Uterus (tissue), 2 donors: ENCODE results near the gene PLD5.

Experiments
- POLR2A ChIP-seq, 2 donors: fragments of 450-650 bp; IDR thresholded peaks; one replicate each; pipeline ENCODE4 v1.6.1; 2016; ENCODE audit warnings: antibody characterized with exemption in 2 of 2, mild to moderate bottlenecking in 1 of 2, moderate library complexity in 1 of 2
- TF ChIP-seq, protein P1 (sequence below), 4 experiments: fragments of 200-600 bp in 2 of 4; fragments of 450-650 bp in 2 of 4; sonication (generic) in 2 of 4; IDR thresholded peaks; one replicate each; pipeline ENCODE4 v1.5.1; 2016 to 2019; ENCODE audit warnings: antibody characterized with exemption in 4 of 4, mild to moderate bottlenecking in 2 of 4, moderate library complexity in 1 of 4

DNA sequence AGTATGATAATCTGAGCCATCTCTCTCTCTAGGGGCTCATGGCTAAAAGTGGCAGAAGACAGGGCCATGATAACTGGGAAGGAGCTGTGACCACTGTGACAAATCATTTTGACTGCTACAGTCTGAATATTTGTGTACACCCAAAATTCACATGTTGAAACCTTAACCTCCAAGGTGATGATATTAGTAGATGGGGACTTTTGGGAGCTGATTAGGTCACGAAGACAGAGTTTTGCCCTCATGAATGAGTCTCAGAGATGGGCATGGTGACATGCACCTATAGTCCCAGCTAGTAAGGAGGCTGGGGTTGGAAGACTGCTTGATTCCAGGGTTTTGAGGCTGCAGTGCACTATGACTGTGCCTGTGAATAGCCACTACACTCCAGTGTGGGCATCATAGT, 174.9 kb downstream of the PLD5 start:
- TF ChIP-seq, protein P1, sequence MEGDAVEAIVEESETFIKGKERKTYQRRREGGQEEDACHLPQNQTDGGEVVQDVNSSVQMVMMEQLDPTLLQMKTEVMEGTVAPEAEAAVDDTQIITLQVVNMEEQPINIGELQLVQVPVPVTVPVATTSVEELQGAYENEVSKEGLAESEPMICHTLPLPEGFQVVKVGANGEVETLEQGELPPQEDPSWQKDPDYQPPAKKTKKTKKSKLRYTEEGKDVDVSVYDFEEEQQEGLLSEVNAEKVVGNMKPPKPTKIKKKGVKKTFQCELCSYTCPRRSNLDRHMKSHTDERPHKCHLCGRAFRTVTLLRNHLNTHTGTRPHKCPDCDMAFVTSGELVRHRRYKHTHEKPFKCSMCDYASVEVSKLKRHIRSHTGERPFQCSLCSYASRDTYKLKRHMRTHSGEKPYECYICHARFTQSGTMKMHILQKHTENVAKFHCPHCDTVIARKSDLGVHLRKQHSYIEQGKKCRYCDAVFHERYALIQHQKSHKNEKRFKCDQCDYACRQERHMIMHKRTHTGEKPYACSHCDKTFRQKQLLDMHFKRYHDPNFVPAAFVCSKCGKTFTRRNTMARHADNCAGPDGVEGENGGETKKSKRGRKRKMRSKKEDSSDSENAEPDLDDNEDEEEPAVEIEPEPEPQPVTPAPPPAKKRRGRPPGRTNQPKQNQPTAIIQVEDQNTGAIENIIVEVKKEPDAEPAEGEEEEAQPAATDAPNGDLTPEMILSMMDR (IDR thresholded peaks at IDR 0.05): no peak
- no peak for TF ChIP-seq POLR2A (IDR thresholded peaks at IDR 0.05)
